ENCODE data around the gene ZC3HAV1L. TPM values are rescaled to one million over a fixed set of nuclear protein-coding genes. Genes with fewer than 3 reads are reported as not detected.

The ZC3HAV1L gene, protein sequence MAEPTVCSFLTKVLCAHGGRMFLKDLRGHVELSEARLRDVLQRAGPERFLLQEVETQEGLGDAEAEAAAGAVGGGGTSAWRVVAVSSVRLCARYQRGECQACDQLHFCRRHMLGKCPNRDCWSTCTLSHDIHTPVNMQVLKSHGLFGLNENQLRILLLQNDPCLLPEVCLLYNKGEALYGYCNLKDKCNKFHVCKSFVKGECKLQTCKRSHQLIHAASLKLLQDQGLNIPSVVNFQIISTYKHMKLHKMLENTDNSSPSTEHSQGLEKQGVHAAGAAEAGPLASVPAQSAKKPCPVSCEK
- total RNA-seq (2014; rRNA removed; shearing (Covaris generic)) = 1.5 and 2.3 TPM in 2 replicates

DNA sequence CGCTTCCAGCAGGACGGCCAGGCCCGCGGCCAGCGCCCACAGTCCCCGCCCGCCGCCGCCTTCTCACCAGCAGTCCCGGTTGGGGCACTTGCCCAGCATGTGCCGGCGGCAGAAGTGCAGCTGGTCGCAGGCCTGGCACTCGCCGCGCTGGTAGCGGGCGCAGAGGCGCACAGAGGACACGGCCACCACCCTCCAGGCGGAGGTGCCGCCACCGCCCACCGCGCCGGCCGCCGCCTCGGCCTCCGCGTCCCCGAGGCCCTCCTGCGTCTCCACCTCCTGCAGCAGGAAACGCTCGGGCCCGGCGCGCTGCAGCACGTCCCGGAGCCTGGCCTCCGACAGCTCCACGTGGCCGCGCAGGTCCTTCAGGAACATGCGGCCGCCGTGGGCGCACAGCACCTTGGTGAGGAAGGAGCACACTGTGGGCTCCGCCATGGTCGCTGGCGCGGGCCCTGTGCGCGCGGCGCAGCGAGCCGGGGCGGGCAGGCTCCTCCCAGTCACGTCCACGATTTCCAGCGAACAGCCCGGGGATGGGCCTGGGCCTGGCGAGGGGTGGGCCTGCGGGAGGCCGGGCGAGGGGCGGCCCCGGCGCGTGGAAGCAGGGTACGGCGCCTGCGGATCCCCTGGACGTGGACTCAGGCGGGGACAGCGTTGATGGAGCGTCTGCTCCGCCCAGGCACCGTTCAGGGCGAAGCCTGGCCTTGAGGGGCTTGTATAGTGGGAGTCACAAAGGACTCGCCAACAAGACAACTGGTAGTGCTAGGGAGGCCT, at the start of gene ZC3HAV1L:
Gene ZC3HAV1L, minus strand, starts transcription at position 457 of the 768 bp plus-strand sequence. Its CDS starts 25 bp downstream, at position 432.

DNA sequence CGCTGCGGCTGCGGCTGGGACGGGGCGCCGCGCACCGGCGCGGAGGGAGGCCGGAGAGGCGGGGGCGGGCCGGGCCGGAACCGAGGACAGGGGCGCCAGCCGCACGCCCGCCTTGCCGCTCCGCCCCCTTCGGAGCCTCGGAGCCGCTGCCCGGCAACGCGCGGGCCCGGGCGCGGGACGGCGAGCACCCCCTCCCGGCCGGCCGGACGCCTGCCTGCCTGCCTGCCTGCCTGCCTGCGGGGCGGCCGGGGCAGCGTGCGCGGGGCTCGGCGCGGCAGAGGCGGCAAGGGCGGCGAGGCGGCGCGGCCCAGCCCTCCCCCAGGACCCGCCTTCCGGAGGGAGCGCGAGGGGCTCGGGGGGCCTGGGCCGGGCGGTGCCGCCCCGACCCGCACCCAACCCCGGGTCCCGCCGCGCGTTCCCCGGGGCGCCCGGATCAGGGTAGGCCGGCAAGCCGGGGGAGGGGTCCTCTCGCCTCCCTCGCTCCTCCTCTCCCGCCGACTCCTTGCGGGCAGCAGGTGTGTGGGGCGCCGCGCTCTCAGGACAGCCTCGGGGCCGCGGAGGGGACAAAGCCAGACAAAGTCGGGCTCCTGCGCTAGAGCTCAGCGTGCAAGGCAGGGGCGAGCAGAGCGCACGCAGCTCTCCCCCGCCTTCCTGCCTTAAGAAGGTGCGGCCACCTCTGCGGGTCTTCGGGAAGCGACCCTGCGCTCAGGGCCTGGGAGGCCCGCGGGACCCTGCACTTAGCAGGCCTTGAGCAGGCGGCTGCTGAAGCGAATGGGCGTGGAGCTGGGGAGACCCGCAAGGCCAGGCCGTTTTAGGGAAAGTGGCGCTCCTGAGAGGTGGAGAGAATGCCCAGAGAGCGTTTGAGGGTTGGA, 54.3 kb downstream of the ZC3HAV1L start, which contains the start of gene KIAA1549:
Gene KIAA1549, minus strand, starts transcription at position 58 of the 872 bp plus-strand sequence. CDS start 120 bp downstream, outside the sequence.

Other genes starting within 250 kb of the ZC3HAV1L start
- not detected in 2 replicates for gene TMEM213, start 238.0 kb downstream of the ZC3HAV1L start, total RNA-seq (2014; rRNA removed; shearing (Covaris generic))
- gene ATP6V0A4, start 237.8 kb downstream of the ZC3HAV1L start, total RNA-seq (2014; rRNA removed; shearing (Covaris generic)) = 4.1 and 5.1 TPM in 2 replicates
- 3.6 and 5.0 TPM in 2 replicates for gene KIAA1549, start 54.7 kb downstream of the ZC3HAV1L start, total RNA-seq (2014; rRNA removed; shearing (Covaris generic))
- gene ZC3HAV1, start 73.7 kb upstream of the ZC3HAV1L start, total RNA-seq (2014; rRNA removed; shearing (Covaris generic)) = 22.4 and 26.5 TPM in 2 replicates
- 4.2 and 4.9 TPM in 2 replicates for gene UBN2, start 195.2 kb upstream of the ZC3HAV1L start, total RNA-seq (2014; rRNA removed; shearing (Covaris generic))

Measured in A375 (cell line).